Keratinocyte (primary cell): Measurements from ENCODE around the gene C19orf85.

Experiments
- EZH2 ChIP-seq: IDR thresholded peaks from one replicate; pipeline ENCODE4 v1.6.1; 2012; ENCODE audit warnings: inconsistent platforms, mild to moderate bottlenecking, low read length, moderate library complexity
- TF ChIP-seq, protein P1 (sequence below), 3 experiments: IDR thresholded peaks in 1 of 3; conservative IDR thresholded peaks in 1 of 3; optimal IDR thresholded peaks in 1 of 3; 2 replicates in 2 of 3; 3 replicates in 1 of 3; pipeline versions ENCODE3 to v1.5.1; 2011; ENCODE audit warnings: low read length in 3 of 3, mild to moderate bottlenecking in 3 of 3, moderate library complexity in 2 of 3, control low read depth in 1 of 3, inconsistent platforms in 1 of 3; ENCODE audit not compliant: insufficient read depth in 2 of 3; ENCODE audit errors: extremely low read depth in 1 of 3

GRCh38 chr19:55503157-55503501, 38.6 kb upstream of the C19orf85 start:
- TF ChIP-seq, protein P1, sequence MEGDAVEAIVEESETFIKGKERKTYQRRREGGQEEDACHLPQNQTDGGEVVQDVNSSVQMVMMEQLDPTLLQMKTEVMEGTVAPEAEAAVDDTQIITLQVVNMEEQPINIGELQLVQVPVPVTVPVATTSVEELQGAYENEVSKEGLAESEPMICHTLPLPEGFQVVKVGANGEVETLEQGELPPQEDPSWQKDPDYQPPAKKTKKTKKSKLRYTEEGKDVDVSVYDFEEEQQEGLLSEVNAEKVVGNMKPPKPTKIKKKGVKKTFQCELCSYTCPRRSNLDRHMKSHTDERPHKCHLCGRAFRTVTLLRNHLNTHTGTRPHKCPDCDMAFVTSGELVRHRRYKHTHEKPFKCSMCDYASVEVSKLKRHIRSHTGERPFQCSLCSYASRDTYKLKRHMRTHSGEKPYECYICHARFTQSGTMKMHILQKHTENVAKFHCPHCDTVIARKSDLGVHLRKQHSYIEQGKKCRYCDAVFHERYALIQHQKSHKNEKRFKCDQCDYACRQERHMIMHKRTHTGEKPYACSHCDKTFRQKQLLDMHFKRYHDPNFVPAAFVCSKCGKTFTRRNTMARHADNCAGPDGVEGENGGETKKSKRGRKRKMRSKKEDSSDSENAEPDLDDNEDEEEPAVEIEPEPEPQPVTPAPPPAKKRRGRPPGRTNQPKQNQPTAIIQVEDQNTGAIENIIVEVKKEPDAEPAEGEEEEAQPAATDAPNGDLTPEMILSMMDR (optimal IDR thresholded peaks at IDR 0.05 in 1 of 3, IDR thresholded peaks at IDR 0.05 in 1 of 3, conservative IDR thresholded peaks at IDR 0.05 in 1 of 3; ENCODE audit: extremely low read depth in 1 of 3, insufficient read depth in 2 of 3, low read length in 3 of 3): no peak
- TF ChIP-seq EZH2: no peak
